Measurements from ENCODE around the gene NEK7.

- TF ChIP-seq EZH2phosphoT487 (IDR thresholded peaks at IDR 0.05; ENCODE audit: low read length) = no peak
- TF ChIP-seq CTCF (IDR thresholded peaks at IDR 0.05; ENCODE audit: low read length) = no peak
Measured at GRCh38 chr1:198273748-198274295, 117.0 kb downstream of the NEK7 start.
